AG04450 (cell line): ENCODE data around the gene ZNF358. TPM values are rescaled to one million over a fixed set of nuclear protein-coding genes. Genes with fewer than 3 reads are reported as not detected.
A peak's percentile ranks its signal among the peaks of the same experiment; 100 is the strongest.
"Not testable (repeated sequence)": the region's sequence is repeated elsewhere in the genome, so short reads cannot be mapped to it uniquely, and the experiment has no call there.

Source experiments
- CTCF ChIA-PET: fragments of 300-600, 350-600 bp; formaldehyde crosslinking; extraction: SDS; loops from one replicate; lab custom pipeline; 2022; ENCODE audit warnings: antibody characterized with exemption, inconsistent platforms; lab: Charles Lee
- POLR2A ChIA-PET: fragments of 350-600 bp; formaldehyde crosslinking; extraction: SDS; loops from one replicate; lab custom pipeline; 2021; ENCODE audit warnings: antibody characterized with exemption, inconsistent platforms; lab: Yijun Ruan, JAX
- DNase-seq: peaks from one replicate; pipeline ENCODE4 v3.0.0-alpha.2; 2011; ENCODE audit warnings: low read depth, low spot score
- H3K27ac ChIP-seq: one replicate; pipeline ENCODE4 v1.5.1; 2012; ENCODE audit warnings: low read depth, low read length, control low read depth
- H3K27me3 ChIP-seq: one replicate; pipeline ENCODE4 v1.6.0; 2012; ENCODE audit warnings: low read length; ENCODE audit not compliant: control insufficient read depth, insufficient read depth
- H3K4me3 ChIP-seq: 2 replicates; pipeline ENCODE4 v1.5.1; 2011; ENCODE audit warnings: mild to moderate bottlenecking, low read depth, low read length, control low read depth
- H3K9me3 ChIP-seq: 2 replicates; pipeline ENCODE4 v1.5.1; 2012; ENCODE audit warnings: low read length; ENCODE audit not compliant: control insufficient read depth, insufficient read depth
- CTCF ChIP-seq: IDR thresholded peaks from 2 replicates; pipeline ENCODE4 v1.5.1; 2011; ENCODE audit warnings: low read depth, low read length, control low read depth, inconsistent platforms
- polyA plus RNA-seq: library from polyadenylated mRNA; depleted of rRNA; stranded (reverse); fragments of >200 nt; gene quantifications from 2 replicates; pipeline ENCODE4 v1.2.3, GENCODE V29; 2011

ZNF358 gene
- polyA plus RNA-seq, 1 experiment = 20.7 TPM

GRCh38 chr19:7535047-7535997, 19.4 kb downstream of the ZNF358 start, which contains the start of gene PNPLA6:
Gene PNPLA6, plus strand, starts transcription at chr19:7535717. Its CDS starts 72 bp downstream, at chr19:7535789.
- peak; percentile 85 for DNase-seq
- POLR2A ChIA-PET = interaction anchor here (0.5 to 2.4 kb wide), 5 partner anchors 14 to 1551 kb away, joined by 3 to 9 read pairs (median 3); partner anchors contain the start of genes MCOLN1, PET100 and XAB2
- Histone ChIP-seq H3K9me3 (peaks cover 5% of the 10 kb centered on the region; the same call in 1 of the 2 replicates), H3K27me3 (no peaks in the 10 kb centered on the region), H3K27ac (peak within 1 kb of the TSS; percentile 83), H3K4me3 (peak within 1 kb of the TSS; percentile 99)
- CTCF ChIA-PET = interaction anchor here (0.6 to 1.2 kb wide), 3 partner anchors 181 to 194 kb away, joined by 3 to 9 read pairs (median 4); no protein-coding TSS in a partner anchor
- TF ChIP-seq CTCF = no peak

GRCh38 chr19:7535998-7536695, 20.2 kb downstream of the ZNF358 start:
- TF ChIP-seq CTCF = no peak
- ChIA-PET POLR2A (interaction anchor here (0.6 to 2.4 kb wide), 2 partner anchors 14 to 1552 kb away, joined by 3 to 9 read pairs; partner anchors contain the start of gene MCOLN1), CTCF (interaction anchor here (0.7 kb wide), 1 partner anchor 182 kb away, joined by 3 read pairs; no protein-coding TSS in a partner anchor)
- H3K27ac ChIP-seq = no peak overlapping the region
- H3K9me3 ChIP-seq = peaks cover 12% of the 10 kb centered on the region; the same call in 1 of the 2 replicates
- H3K27me3 ChIP-seq = no peaks in the 10 kb centered on the region
- no peak for DNase-seq
- peak overlapping the region; percentile 99 for H3K4me3 ChIP-seq

- CTCF ChIA-PET = interaction anchor here (0.8 to 2.2 kb wide), 2 partner anchors 30 to 185 kb away, joined by 3 to 4 read pairs; no protein-coding TSS in a partner anchor
- not testable (repeated sequence) for DNase-seq, H3K4me3 ChIP-seq, H3K27ac ChIP-seq, H3K27me3 ChIP-seq
- peaks cover 17% of the 10 kb centered on the region; the same call in 1 of the 2 replicates for H3K9me3 ChIP-seq
- POLR2A ChIA-PET = interaction anchor here (1.0 kb wide), 1 partner anchor 23 kb away, joined by 3 read pairs; the partner anchor contains the start of gene ZNF358
Measured at GRCh38 chr19:7538990-7539389, 23.1 kb downstream of the ZNF358 start.

- Histone ChIP-seq H3K9me3 (peaks cover 17% of the 10 kb centered on the region; the same call in 1 of the 2 replicates), H3K27ac (no peak overlapping the region), H3K27me3 (no peaks in the 10 kb centered on the region), H3K4me3 (no peak overlapping the region)
- POLR2A ChIA-PET = no interaction called here
- TF ChIP-seq CTCF = no peak
- DNase-seq = no peak
- CTCF ChIA-PET = interaction anchor here (0.6 kb wide), 1 partner anchor 610 kb away, joined by 5 read pairs; no protein-coding TSS in a partner anchor
Measured at GRCh38 chr19:7539827-7540425, 24.0 kb downstream of the ZNF358 start.
